Prostate gland (tissue), 2 donors: ENCODE measurements around the gene MARS1. TPM values are rescaled to one million over a fixed set of nuclear protein-coding genes. Genes with fewer than 3 reads are reported as not detected.

Source experiments
- DNase-seq: peaks from one replicate; pipeline ENCODE4 v3.0.0-alpha.2; 2019; ENCODE audit warnings: low spot score
- H3K27ac ChIP-seq, 2 donors: fragments of 200-600 bp; sonication (generic); 2 replicates each; pipeline ENCODE4 v1.5.1; 2017 to 2019
- H3K27me3 ChIP-seq: fragments of 200-600 bp; sonication (generic); replicated peaks from 2 replicates; pipeline ENCODE4 v1.5.1; 2019; ENCODE audit not compliant: insufficient read depth
- H3K36me3 ChIP-seq, 2 donors: fragments of 200-600 bp; sonication (generic); 1 replicate in 1 of 2; 2 replicates in 1 of 2; pipeline versions ENCODE4 v1.5.1 to v1.8.1; 2017 to 2019
- H3K4me1 ChIP-seq: fragments of 200-600 bp; sonication (generic); replicated peaks from 2 replicates; pipeline ENCODE4 v1.5.1; 2019
- H3K4me3 ChIP-seq, 2 donors: fragments of 200-600 bp; sonication (generic); 2 replicates each; pipeline ENCODE4 v1.5.1; 2017 to 2019
- H3K9me3 ChIP-seq: fragments of 200-600 bp; sonication (generic); 2 replicates; pipeline ENCODE4 v1.5.1; 2017
- POLR2A ChIP-seq: fragments of 450-650 bp; IDR thresholded peaks from one replicate; pipeline ENCODE4 v1.6.1; 2016; ENCODE audit warnings: antibody characterized with exemption, mild to moderate bottlenecking
- POLR2AphosphoS5 ChIP-seq: sonication (generic); formaldehyde crosslinking; IDR thresholded peaks from one replicate; pipeline ENCODE4 v1.6.1; 2017; ENCODE audit warnings: antibody characterized with exemption
- WGBS: methylation state at CpG from one replicate; pipeline ENCODE4 v1.1.5; 2018; 5-methylcytosine and 5-hydroxymethylcytosine counted together
- intact Hi-C: fragments of 100-400 bp; cut with DNase I; formaldehyde crosslinking; loops from one replicate; pipeline ENCODE4 v1.14.2; 2022
- total RNA-seq, 2 donors: library from RNA; depleted of rRNA; stranded (reverse); fragments of >200 nt; gene quantifications; one replicate each; pipeline ENCODE4 v1.1.0, GENCODE V29; 2016
- TF ChIP-seq, protein P1 (sequence below), 4 experiments: fragments of 200-600 bp in 2 of 4; fragments of 450-650 bp in 2 of 4; sonication (generic) in 2 of 4; IDR thresholded peaks; 1 replicate in 3 of 4; 2 replicates in 1 of 4; pipeline ENCODE4 v1.5.1; 2016 to 2019; ENCODE audit warnings: antibody characterized with exemption in 4 of 4, mild to moderate bottlenecking in 2 of 4, moderate library complexity in 2 of 4

Gene MARS1
- total RNA-seq, 2 donors from 2014 or later, result 67.2 to 90.0 TPM

DNA sequence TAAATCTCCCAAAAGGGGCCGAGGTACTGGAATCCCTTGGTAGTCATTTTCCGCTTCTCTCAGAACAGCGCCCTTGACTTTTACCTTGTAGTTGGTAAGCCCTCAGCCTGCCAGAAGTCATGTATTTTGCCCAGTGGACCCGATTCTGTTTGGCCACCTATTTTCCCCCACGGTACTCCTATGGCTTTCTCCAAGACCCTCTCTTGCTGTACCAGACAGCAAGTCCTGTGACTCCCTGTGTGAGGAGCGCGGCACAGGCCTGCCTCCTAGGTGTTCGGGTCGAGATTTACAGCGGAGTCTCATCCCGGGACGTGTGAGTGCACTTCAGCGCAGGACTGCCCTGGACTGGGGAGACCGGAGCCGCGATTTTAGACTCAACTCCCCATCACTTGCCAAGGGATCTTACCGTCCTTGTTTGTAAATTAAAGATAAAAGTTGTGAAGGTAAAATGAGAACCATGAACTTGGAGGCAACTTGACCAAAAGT is 33.7 kb downstream of the MARS1 start:
- intact Hi-C loops, result loop anchor here (5.0 kb wide), 1 partner anchor 86 kb away; no protein-coding TSS in a partner anchor
- H3K27me3 ChIP-seq, result no peaks in the 10 kb centered on the region
- H3K4me1 ChIP-seq, result peaks cover 25% of the 10 kb centered on the region
- H3K27ac ChIP-seq, result peak overlapping the region; percentile 99
- TF ChIP-seq, protein P1, sequence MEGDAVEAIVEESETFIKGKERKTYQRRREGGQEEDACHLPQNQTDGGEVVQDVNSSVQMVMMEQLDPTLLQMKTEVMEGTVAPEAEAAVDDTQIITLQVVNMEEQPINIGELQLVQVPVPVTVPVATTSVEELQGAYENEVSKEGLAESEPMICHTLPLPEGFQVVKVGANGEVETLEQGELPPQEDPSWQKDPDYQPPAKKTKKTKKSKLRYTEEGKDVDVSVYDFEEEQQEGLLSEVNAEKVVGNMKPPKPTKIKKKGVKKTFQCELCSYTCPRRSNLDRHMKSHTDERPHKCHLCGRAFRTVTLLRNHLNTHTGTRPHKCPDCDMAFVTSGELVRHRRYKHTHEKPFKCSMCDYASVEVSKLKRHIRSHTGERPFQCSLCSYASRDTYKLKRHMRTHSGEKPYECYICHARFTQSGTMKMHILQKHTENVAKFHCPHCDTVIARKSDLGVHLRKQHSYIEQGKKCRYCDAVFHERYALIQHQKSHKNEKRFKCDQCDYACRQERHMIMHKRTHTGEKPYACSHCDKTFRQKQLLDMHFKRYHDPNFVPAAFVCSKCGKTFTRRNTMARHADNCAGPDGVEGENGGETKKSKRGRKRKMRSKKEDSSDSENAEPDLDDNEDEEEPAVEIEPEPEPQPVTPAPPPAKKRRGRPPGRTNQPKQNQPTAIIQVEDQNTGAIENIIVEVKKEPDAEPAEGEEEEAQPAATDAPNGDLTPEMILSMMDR (IDR thresholded peaks at IDR 0.05), result peak in 1 of 4 experiments; percentile 6
- TF ChIP-seq POLR2AphosphoS5 (no peak), POLR2A (no peak)
- peak; percentile 40 for DNase-seq
- peak overlapping the region; percentile 85 to 87 for H3K4me3 ChIP-seq
- H3K36me3 ChIP-seq, result peaks cover 5% of the 10 kb centered on the region in 2 donors
- WGBS, result 26% methylated on average over 17 of the region's 17 CpGs
- H3K9me3 ChIP-seq, result no peaks in the 10 kb centered on the region

DNA sequence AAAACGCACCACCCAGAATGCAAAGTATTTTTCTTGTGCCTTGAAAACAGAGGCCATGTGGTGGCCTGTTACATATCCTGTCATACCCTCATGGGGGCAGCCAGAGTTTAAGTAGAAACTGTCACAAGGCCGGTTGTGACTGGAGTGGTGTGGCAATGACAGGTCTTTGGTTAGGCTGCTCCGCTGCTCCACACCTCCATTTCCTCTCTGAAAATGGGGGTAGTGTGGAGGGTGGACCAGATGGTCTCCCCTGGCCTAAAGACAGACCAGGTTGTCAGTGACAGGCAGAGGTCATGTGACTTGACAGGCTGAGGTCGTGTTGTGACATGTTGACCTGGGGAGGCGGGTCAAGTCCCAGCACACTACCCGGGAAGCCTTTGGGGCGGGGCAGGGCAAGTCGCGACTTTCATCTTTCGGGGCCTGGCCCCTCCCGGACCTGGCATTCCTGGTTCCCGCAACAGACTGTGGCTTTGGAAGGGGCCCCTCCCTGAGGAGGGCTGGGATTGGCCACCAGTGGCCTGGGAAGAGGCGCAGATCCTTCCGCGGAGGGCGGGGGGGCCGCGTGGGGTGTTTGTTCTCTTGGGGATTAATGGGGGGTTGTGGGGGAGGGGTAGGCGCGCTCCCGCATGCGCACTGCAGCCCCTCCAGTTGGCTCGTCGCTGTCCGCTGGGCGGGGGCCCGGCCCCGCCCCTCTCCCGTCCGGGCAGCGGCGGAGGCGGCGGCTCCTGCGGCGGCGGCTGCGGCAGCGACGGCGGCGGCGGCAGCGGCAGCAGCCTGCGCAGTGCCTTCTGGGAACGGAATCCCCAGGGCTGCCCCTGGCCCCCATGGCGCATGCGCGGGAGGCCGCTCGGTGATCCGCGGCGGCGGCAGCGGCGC is 34.4 kb downstream of the MARS1 start, which contains the start of gene MBD6:
TSS of gene MBD6 (plus strand) at position 814 of the 876 bp plus-strand sequence. CDS start 1,480 bp downstream, outside the sequence.
- Histone ChIP-seq H3K4me3 (peak within 1 kb of the TSS; percentile 67 to 85), H3K27me3 (no peaks in the 10 kb centered on the region), H3K4me1 (peaks cover 21% of the 10 kb centered on the region), H3K9me3 (no peaks in the 10 kb centered on the region), H3K36me3 (peaks cover 5 to 8% of the 10 kb centered on the region in 2 donors), H3K27ac (peak within 1 kb of the TSS; percentile 99)
- TF ChIP-seq POLR2AphosphoS5 (peak; percentile 77), POLR2A (peak; percentile 16)
- TF ChIP-seq, protein P1 (IDR thresholded peaks at IDR 0.05), result no peak
- peak; percentile 93 for DNase-seq
- under 1% methylated on average over 34 of the region's 57 CpGs for WGBS
- intact Hi-C loops, result loop anchor here (5.0 kb wide), 1 partner anchor 85 kb away; no protein-coding TSS in a partner anchor

DNA sequence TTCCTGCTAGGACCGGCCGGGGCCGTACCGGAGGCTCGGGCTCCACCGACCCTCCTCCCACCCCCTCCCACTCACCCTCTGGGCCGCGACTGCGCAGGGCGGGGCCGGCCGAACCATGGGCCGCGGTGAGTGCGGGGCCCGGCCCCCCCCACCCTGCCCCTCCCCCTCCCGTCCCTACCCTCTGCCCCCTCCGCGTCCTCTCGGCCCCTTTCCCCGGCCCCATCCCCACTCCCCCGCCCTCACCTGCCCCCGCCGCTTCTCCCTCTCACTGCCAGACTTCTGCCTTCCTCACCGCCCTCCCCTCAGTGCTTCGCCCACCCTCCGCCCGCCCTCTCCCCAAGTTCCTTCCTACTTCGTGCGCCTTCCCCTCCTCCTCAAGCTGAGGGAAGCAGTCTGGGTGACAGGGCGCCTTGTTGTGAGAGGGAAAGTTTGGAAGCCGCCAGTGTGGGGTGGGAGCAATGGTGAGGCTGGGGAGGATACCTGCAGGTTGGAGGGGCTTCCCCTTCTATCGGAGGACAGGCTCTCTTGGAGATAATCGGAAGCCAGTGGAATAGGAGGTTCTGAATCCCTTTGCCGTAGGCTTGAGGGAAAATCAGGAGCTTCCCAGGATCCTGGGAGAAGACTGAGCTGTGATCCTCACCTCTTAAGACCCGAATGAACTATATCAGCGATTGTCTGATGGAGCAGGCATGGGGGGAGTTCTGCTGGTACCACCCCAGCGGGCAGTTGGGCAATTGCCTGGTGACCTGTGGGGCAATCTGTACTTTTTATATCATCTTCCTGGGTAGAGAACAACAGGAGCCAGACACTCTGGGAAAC is 35.2 kb downstream of the MARS1 start:
- intact Hi-C loops, result loop anchor here (5.0 kb wide), 1 partner anchor 84 kb away; no protein-coding TSS in a partner anchor
- H3K36me3 ChIP-seq, result peaks cover 5 to 8% of the 10 kb centered on the region in 2 donors
- peaks cover 21% of the 10 kb centered on the region for H3K4me1 ChIP-seq
- TF ChIP-seq POLR2AphosphoS5 (no peak), POLR2A (peak; percentile 59)
- TF ChIP-seq, protein P1 (IDR thresholded peaks at IDR 0.05), result peak in 1 of 4 experiments; percentile 23
- no peaks in the 10 kb centered on the region for H3K27me3 ChIP-seq
- no peaks in the 10 kb centered on the region for H3K9me3 ChIP-seq
- peak overlapping the region; percentile 67 to 85 for H3K4me3 ChIP-seq
- WGBS, result under 1% methylated on average over 23 of the region's 38 CpGs
- DNase-seq, result peak; percentile 48
- H3K27ac ChIP-seq, result peak overlapping the region; percentile 99

DNA sequence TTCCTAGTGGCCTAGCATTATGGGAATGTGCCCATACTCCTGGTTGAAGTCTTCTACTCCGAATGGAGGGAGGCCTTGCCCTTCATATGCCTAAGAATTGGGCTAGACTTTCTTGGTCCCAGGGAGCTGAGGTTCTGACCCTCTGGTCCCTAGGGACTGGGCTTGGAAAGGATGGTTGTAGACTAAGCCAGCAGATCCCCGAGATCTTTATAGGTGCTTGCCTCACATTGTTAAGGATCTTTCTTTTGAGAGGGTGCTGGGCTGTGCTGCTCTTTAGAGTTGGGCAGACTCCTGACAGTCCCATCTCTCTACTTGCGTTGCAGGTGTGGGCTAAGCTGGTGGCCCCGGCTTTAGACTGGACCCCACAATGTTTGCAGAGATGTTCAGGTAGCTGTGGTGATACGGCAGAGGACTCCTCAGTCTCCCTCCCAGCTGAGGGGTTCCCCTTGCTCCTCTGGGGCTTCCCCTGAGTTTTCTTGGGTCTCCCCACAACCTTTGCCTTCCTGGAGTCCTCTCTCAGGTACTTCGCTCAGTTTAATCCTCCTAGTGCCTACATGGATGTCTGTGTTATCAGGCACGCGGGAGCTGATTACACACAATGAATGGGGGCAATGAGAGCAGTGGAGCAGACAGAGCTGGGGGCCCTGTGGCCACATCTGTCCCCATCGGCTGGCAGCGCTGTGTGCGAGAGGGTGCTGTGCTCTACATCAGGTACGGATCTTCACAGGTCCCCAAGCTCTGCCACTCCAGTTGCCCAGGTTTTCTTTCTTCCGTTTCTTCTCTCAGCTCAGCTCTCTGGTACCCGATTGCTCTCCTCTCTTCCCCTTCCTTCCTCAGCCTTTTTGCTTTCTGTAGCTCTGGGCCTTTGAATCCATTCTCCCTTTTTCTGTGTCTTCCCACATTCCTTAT is 36.1 kb downstream of the MARS1 start:
- Histone ChIP-seq H3K4me1 (peaks cover 21% of the 10 kb centered on the region), H3K36me3 (peaks cover 5 to 8% of the 10 kb centered on the region in 2 donors), H3K27ac (peak overlapping the region; percentile 99), H3K4me3 (peak overlapping the region; percentile 67 to 85), H3K9me3 (no peaks in the 10 kb centered on the region), H3K27me3 (no peaks in the 10 kb centered on the region)
- DNase-seq, result no peak
- TF ChIP-seq POLR2AphosphoS5 (no peak), POLR2A (no peak)
- TF ChIP-seq, protein P1 (IDR thresholded peaks at IDR 0.05), result no peak
- intact Hi-C loops, result loop anchor here (5.0 kb wide), 1 partner anchor 83 kb away; no protein-coding TSS in a partner anchor
- WGBS, result 59% methylated on average over 14 of the region's 14 CpGs
